HG02759 (cell line): ENCODE results near the gene OGFR.
A peak's percentile ranks its signal among the peaks of the same experiment; 100 is the strongest.

Experiments used
- ATAC-seq: cut with Tn5 transposase; IDR thresholded peaks from one replicate; pipeline ENCODE4 v1.9.1; 2021; ENCODE audit warnings: mild to moderate bottlenecking, moderate library complexity; ENCODE audit not compliant: unreplicated experiment

Gene OGFR

DNA sequence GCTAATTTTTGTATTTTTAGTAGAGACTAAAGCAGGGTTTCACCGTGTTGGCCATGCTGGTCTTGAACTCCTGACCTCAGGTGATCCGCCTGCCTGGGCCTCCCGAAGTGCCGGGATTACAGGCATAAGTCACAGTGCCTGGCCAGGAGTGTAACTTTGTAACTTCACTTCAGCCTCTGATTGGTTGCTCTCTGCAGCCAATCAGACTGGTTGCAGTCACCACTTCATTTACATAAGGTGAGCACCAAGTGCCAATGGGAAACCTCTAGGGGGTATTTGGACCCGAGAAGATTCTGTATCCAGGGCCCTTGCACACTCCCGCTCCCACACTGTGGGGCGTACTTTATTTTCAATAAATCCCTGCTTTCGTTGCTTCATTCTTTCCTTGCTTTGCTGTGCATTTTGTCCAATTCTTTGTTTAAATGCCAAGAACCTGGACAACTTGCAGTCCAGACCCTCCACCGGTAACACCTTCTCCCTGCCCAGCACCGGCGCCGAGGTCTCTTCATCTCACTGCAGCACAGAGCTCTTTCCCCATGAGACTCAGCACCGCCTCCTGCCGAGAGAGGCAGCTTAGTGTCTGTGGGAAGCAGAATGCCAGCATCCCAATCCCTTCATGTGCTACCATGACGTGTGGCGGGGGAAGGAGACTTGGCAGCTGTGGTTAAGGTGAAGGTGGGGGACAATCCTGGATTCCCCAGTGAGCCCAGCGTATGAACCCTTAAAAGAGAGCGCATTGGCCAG lies 22.3 kb upstream of the OGFR start:
- ATAC-seq = no peak

DNA sequence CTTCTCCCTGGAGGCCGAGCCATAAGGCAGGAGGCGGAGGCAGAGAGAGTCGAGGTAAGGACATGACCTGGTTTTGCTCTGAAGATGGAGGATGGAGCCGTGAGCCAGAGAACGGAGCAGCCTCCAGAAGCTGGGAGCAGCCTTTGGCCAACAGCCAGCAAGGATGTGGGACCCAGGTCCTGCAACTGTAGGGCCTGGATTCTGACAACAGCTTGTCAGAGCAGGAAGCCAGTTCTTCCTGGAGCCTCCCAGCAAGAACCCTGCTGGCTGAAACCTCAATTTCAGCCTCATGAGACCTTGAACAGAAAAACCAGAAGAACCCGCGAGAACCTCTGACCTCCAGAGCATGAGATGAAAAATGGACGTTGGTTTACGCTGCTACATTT lies 21.7 kb upstream of the OGFR start:
- no peak for ATAC-seq

DNA sequence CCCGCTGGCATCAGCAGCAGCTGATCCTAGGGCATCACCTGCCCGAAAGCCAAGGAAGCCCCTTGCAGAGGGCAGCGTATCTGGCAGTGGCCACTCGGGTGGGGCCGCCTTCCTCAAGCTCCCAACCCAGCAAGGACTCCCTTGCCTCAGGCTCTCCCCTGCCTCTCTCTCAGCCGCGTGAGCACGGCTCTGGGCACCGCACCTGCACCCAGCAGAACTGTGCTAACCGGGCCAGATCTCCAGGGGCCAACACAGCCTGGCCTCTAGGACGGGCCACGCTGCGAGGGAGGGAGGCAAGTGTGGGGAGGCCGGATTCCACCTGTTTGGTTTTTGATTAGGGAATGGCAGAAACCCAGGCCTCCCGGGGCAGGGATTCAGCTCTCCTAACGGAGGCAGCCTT lies 20.1 kb upstream of the OGFR start:
- no peak for ATAC-seq

DNA sequence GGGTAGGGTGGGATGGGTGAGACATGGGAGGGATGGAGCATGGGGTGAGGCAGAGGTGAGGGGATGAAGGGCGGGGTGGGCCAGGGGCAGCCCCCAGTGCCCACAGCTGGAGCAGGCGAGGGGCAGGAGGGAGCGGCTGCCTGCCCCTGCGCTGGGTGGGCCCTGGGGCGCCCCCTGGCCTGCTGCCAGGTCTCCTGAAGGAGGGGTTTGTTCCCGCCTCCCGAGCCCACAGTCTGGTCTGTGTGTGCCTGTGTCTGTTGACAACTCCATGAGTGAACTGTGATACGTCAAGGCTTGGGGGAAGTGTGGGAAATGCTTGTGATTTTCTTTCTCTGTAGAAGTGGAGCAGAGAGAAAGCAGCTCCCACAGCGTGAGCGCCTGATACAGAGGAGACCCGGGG lies 19.2 kb upstream of the OGFR start:
- ATAC-seq = no peak

DNA sequence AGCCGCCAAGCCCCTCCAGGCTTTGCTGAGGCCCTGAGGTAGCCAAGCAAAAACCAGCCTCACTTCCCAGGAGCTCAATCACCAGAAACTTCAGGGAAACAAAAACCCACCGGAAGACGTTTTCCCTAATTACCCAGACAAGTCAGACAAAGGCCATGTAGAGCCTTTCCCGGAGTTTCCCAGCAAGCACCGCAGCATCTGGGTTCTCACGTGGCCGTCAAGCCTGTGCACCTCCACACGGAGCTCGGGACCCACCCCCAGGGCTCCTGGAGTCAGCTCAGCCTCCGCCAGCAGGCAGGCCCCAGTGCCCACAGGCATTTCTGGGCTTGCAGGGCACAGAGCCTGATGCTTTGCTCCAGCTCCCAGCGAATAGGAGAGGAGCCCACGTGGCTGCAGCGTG lies 18.5 kb upstream of the OGFR start:
- no peak for ATAC-seq

DNA sequence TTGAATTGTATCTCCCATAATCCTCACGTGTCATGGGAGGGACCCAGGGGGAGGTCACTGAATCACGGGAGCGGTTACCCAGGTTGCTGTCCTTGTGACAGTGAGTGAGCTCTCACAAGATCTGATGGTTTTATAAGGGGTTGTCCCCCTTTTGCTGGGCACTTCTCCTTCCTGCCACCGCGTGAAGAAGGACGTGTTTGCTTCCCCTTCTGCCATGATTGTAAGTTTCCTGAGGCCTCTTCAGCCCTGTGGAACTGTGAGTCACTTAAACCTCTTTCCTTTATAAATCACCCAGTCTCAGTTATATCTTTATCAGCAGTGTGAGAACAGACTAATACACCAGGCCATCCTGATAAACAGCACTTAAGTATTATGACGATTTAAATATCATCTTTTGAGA lies 17.3 kb upstream of the OGFR start:
- ATAC-seq = no peak

DNA sequence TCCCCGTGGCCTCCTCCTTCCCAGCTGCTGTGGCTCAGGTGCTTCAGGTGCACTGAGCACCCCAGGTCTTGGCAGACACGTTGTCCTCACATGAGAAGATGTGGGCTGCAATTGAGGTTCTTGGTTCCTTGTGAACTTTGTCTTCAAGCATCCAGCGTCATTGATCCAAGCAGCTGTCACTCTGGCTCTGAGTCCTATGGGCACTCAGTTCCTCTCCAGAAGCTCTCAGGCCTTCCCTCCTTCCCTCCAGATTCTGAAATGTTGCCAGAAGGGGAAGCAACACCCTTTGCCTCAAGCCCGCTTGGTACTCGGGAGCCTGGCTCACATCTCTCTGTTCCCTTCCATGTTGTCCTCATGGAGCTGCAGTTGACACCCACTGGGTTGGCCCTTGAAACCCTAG lies 16.8 kb upstream of the OGFR start:
- ATAC-seq = no peak

DNA sequence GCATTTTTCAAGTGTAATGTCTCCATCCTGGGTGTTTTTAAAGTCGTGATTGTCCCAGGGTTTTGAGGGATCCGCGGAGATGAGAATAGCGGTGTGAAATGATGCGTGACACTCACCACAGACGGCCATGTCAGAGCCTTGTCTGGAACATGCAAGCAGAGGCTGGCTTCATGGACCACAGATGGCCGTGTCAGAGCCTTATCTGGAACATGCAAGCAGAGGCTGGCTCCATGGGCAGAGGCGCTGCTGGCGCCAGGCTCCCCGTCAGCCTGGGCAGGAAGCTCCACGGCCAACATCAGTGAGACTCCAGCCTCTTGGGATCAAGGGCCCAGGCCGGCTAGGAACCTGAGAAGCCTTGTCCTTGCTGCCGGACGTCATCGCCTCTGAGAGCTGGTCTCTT lies 16.0 kb upstream of the OGFR start:
- no peak for ATAC-seq

DNA sequence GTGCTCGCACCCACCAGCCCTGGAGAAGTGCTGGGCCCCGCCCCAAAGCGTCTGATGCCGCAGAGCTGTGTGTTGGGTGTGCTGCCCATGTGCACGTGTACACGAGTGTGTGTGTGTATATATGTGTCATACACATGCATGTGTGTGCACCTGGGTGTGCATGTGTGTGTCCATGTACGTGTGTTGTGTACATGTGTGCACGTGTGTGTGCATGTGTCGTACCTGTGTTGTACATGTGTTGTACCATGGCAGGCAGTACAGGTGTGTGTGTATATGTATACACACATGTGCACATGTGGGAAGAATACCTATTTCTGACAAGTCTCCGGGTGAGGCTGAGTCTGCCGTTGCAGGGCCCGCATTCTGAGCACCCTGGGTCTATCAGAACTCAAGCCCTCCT lies 14.6 kb upstream of the OGFR start:
- no peak for ATAC-seq

DNA sequence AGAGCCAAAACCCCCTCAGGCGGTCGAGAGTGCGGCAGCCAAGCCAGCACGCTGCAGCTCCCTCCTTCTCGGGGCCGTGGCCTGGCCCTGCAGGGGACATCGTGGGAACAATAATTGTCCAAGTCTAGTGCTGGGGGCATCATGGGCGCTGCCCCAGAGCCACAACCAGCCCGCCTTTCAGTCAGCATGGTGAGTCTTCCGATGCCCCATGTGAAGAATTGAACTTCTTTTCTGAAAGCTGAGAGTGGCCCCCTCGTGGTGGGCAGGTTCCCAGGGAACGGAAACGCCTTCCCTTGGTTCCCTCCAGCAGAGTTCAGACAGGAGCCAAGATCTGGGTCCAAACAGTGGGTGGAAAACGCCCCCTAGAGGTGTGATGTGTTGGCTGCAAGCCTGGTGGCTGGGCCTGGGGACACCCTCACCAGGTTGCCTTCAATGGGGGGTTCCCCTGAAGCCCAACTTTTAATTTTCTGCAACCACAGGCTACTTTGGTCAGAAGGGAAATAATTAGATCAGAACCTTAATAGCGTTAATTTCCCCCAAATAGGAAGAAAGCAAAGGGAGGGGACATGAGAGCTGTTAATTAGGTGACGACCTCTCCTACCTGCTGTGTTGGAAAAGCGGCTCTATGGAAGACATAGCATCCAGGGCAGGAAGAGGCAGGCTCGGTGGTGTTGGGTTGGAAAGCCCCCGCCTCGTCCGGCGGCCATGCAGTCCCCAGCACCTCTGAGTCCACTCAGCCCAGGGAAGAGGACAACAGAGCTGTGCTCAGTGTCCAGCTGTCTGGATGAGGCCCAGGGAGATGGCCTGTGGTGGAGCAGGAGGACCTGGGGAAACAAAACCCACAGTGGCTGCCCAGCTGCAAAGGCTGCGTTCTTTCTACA lies 13.1 kb upstream of the OGFR start:
- no peak for ATAC-seq

DNA sequence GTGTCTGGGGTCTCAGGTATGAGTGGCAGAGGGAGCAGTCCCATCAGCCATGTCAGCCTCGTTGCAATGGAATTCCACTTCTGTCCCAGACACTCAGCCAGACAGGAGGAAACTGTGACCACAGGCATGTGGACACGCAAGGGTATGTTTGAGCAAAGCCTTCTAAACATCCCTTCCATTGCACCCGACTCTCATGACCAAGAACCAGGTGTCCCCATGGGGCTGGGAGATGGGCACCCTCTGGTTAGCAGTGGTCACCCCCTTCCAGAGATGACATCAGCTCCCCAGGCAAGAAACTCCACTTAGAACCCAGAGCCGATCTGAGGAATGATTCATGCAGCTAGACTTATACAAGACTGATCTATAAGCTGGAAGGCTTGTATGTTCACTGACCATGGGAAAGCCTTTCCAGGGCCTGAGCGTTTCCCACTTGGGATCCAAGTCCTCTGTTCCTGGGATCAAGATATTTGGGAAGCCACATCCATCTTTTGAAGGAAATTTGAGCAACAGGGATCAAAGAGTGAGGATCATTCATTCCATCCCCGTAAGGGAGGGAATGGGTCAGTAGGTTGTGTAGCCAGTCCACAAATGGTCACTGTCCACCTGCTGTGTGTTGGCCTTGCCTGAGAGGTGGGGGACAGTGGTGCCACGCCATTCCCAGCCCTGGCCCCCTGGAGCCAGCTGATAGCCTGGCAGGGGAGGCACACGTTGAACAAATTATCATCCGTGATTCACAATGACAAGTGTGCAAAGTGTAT lies 12.3 kb upstream of the OGFR start:
- ATAC-seq = no peak

DNA sequence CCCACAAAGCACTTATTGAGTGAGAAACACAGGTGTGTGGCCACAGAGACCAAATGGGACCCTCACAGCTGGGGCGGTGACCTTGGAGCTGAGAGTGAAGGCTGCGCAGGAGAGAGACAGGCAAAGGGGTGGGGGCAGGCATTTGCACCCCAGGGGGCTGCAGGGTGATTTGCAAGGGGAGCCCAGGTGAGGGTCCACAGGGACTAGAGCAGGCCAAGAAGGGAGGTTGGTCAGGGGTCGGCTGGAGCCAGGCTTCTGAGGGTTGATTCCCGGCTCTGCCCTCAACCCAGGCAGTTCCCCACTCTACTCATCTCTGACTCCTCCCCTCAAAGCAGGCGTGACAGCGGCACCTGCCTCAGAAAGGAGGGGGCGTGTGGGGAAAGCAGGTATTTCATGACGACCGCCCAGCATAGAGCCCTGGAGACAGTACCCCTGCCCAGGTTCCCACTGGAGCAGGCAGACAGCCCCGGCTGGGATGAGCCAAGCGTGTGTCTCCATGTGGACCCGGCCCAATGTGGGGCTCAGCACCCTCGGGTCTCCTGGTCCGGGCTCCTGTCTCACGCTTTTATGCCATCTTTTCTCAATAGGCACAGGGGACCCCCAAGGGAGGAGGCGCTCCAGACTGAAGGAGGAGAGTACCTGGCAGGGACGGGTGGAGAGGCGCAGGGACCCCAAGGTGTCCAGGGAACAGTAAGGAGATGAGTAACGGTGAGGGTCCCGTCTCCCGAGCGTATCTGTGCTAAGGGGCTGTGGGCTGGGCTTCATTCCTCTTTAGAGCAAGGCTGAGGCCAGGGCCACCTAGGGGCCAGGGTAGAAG lies 11.5 kb upstream of the OGFR start:
- ATAC-seq = no peak

DNA sequence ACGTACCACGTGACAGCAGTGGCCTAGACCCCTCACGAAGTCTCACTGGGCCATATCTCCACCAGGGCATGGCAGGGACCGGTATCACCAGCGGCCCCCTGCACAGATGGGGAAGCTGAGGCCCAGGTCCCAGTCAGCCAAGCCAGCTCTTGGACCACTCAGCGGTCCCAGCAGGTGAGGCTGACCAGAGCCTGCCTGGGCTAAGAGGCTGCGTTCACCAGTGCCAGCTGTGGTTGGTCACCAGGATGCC lies 11.0 kb upstream of the OGFR start:
- ATAC-seq = no peak

DNA sequence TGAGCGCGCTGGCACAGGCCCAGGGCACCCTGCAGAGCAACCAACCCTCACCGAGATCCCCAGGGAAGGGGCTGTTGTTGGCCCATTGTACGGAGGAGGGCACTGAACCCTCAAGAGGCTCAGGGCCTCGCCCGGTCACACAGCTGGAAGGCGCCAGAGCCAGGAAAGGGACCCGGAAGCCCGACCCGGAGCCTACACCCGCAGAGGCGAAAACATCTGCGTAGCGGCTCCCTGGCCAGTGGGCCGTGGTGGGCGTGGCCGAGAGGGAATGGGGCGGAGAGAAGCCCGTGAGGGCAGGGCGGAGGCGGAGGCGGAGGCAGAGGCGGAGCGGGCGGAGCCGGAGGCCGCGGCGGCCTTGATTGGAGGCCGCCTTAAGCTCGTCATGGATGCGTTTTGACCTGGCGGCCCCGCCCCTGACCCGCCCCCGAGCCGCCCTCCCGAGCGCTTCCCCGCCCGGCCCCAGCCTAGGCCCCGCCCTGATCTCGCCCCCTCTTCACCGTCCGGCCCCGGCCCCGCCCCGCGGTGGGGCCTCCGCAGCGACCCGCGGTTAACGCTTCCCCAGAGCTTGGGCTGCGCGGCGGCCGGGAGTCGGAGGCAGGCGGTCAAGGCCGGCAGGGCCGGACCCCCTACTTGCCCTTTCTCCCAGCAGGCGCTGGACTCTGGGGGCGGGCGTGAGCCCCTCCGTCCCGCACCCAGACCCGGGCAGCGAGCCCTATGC lies 10.5 kb upstream of the OGFR start:
- peak; percentile 67 for ATAC-seq

DNA sequence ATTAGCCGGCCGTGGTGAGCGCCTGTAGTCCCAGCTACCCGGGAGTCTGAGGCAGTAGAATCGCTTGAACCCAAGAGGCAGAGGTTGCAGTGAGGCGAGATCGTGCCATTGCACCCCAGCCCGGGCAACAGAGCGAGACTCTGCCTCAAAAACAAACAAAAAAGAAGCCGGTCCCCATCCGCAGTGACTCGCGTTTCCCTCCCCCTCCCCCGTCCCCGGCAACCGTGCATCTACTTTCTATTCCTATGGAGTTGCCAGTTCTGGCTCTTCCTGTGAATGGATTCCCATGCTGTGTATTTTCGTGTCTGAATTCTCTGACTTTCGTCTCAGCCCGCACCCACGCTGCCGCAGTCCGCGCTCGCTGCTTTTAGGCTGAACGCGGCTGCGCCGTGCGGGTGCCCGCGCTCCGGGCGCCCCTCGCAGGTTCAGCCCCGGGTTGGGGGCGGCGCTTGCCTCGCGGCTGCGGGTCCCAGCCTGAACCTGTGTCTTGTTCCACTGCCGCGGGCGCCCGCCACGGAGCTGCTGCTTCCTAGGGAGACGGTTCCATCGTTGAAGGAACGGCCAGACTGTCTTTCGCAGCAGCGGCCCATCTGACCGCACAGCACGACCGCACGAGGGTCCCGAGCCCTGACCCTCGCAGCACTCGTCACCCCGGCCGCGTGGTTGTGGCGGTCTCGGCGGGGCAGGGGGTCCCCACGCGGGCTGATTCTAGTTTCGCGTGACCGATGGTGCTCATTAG lies 9.4 kb upstream of the OGFR start:
- no peak for ATAC-seq

DNA sequence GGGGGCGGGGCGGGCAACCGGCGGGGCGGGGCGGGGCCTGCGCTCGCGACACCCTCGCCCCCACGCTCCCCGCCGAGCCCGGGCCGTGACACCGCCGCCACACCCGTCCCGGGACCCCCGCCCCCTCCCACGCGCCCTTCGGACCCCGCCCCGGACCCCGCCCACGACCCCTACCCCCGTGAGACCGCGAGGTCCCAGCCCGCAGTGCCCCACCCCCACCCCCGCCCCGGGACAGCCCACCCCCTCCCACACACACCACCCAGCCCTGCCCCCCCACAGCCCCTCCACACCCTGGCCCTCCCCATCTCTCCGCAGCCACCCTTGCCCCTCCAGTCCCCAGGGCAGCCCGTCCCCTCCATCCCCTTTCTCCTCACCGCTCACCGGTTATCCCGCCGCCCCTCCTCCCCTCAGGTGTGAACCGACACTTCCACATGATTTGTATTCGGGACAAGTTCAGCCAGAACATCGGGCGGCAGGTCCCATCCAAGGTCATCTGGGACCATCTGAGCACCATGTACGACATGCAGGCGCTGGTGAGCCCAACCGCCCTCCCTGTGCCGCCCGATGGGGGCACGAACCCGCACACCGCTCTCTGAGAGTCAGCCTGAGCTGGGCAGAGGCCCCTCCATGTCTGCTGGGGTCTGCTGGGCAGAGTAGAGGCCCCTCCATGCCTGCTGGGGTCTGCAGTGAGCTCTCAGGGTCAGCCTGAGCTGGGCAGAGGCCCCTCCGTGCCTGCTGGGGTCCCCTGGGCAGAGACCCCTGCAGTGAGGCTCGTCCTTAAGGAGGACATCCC lies 7.7 kb upstream of the OGFR start:
- ATAC-seq = no peak

DNA sequence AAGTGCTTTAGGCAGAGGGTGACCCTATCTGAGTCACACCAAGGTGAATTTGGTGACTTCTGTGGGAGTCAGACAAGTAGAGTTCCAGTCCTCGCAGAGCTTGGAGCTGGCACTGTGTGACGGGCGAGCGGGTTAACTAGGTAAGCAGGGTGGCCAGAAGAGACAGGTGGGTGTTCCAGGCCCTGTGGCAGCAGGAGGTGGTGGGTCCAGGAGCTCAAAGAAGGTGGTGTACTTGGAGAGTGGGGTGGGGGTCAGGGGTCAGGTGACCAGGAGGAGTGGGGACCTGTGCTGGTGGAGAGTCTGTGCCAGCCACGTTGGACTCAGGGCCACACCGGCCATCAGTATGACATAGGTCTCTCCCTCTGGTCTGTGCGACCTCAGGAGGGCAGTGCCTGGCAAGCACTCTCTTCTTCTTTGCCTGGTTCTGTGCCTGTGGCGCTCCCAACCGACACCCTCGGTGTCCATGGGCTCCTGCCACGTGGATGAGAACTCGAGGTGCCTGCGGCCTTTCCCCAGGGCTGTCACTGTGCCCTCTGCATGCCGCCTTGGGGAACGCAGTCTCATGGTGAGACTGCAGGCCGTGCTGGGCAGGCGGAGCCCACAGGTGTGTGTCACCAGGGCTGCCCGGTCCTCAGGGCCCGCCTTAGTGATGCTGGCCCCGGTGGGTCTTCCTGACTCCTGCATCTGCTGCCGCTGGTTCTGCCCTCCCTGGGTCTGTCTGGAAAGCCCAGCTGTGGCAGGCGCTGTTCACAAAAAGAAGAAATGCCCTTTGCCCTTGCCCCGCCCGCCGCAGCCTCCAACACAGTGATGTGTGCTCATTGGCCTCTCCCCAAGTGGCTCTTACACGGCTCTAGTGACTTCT lies 6.7 kb upstream of the OGFR start:
- ATAC-seq = no peak

DNA sequence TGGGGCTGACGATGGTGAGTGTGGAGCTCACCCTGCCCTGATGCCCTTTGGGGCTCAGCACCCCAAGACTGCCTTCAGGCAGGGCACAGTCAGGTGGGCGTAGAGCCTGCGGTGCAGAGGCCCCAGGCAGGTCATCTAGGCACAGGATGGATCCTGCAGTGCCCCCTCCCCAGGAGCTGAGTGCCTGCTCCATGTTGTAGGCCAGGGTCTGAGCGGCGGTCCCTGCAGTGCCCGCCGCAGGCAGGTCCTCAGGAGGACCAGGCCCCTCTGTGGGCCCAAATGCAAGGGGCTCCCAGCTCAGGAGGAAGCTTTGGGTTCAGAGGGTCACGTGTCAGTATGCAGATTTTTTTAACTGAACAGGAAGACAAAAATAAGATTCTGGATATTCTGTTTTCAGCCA lies 5.6 kb upstream of the OGFR start:
- no peak for ATAC-seq
